Parathyroid adenoma (tissue), 2 donors: ENCODE measurements around the gene HSPB7.
"Not testable (repeated sequence)": the region's sequence is repeated elsewhere in the genome, so short reads cannot be mapped to it uniquely, and the experiment has no call there.

Source experiments
- H2AFZ ChIP-seq: fragments of 300-600 bp; sonication (generic); one replicate; pipeline ENCODE4 v1.7.0; 2017; ENCODE audit warnings: antibody characterized with exemption, mild to moderate bottlenecking
- H3K27ac ChIP-seq: fragments of 300-600 bp; sonication (generic); one replicate; pipeline ENCODE4 v1.7.0; 2017
- H3K27me3 ChIP-seq: fragments of 300-600 bp; sonication (generic); one replicate; pipeline ENCODE4 v1.7.0; 2017; ENCODE audit warnings: low read length; ENCODE audit not compliant: control insufficient read depth, insufficient read depth
- H3K36me3 ChIP-seq: fragments of 300-600 bp; sonication (generic); one replicate; pipeline ENCODE4 v1.7.0; 2017; ENCODE audit warnings: low read length; ENCODE audit not compliant: control insufficient read depth, insufficient read depth
- H3K4me1 ChIP-seq: fragments of 300-600 bp; sonication (generic); one replicate; pipeline ENCODE4 v1.7.0; 2017; ENCODE audit warnings: control low read depth
- H3K4me2 ChIP-seq: fragments of 300-600 bp; sonication (generic); one replicate; pipeline ENCODE4 v1.7.0; 2017; ENCODE audit warnings: low read length
- H3K4me3 ChIP-seq: fragments of 300-600 bp; sonication (generic); one replicate; pipeline ENCODE4 v1.7.0; 2017; ENCODE audit warnings: low read depth, low read length
- H3K79me2 ChIP-seq: fragments of 300-600 bp; sonication (generic); one replicate; pipeline ENCODE4 v1.7.0; 2017; ENCODE audit warnings: control low read depth
- H3K9ac ChIP-seq: fragments of 300-600 bp; sonication (generic); one replicate; pipeline ENCODE4 v1.7.0; 2017; ENCODE audit warnings: mild to moderate bottlenecking
- H3K9me3 ChIP-seq: fragments of 300-600 bp; sonication (generic); one replicate; pipeline ENCODE4 v1.7.0; 2017; ENCODE audit warnings: low read length; ENCODE audit not compliant: control insufficient read depth
- CTCF ChIP-seq: fragments of 300-600 bp; sonication (generic); IDR thresholded peaks from one replicate; pipeline ENCODE4 v1.7.0; 2017; ENCODE audit warnings: antibody characterized with exemption, mild to moderate bottlenecking
- donor health status: primary hyperparathyroidism.

HSPB7 gene

DNA sequence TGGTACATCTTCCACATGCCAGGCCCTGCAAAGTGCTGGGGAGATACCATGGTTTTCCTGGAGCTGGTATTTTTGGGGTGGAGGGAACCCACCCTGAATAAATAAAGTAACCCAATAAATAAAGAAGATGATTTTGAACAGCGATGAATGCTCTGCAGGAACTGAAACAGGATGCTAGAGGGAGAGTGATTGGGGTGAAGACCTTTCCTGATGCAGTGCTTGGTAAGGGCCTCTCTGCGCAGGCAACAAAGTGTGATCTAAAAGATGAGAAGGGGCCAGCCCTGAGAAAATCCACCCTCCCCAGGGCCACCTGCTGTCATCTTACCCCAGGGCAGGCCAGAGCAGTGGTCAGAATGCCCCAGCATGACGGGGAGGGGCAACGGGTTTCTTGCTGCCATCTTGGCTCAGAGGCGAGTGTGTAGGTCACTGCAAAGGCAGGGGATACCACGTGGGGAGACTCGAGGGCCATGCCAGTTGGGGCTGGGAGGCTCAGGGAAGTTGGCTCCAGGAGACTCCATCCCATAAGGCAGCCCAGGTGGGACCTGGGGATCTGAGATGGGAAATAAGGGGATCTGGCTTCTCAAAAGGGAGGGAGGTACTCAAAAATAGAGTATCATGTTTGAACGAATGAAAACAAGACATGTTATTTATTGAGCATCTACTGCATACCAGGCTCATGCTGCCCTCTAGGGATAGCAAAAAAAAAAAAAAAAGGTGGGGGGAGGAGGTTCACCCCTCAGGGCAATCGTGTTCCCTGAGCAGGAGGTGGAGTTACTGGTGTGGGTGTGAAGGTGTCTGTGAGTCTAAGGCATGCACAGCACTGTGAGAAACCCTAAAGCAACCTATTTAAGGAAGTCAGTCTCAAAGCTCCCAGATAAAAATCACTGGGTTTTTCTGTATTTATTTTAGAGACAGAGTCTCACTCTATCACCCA lies 11.0 kb downstream of the HSPB7 start:
- no peaks in the 10 kb centered on the region for H3K36me3 ChIP-seq
- no peak overlapping the region for H3K27ac ChIP-seq
- no peaks in the 10 kb centered on the region for H3K9me3 ChIP-seq
- H2AFZ ChIP-seq: no peak overlapping the region
- no peak overlapping the region for H3K4me2 ChIP-seq
- H3K4me3 ChIP-seq: no peak overlapping the region
- H3K27me3 ChIP-seq: no peaks in the 10 kb centered on the region
- H3K4me1 ChIP-seq: no peaks in the 10 kb centered on the region
- no peak overlapping the region for H3K9ac ChIP-seq
- TF ChIP-seq CTCF: no peak
- no peaks in the 10 kb centered on the region for H3K79me2 ChIP-seq

- Histone ChIP-seq H3K9ac (no peak overlapping the region), H3K27ac (no peak overlapping the region), H3K27me3 (no peaks in the 10 kb centered on the region), H3K4me3 (no peak overlapping the region), H3K4me2 (no peak overlapping the region), H3K4me1 (no peaks in the 10 kb centered on the region), H3K79me2 (no peaks in the 10 kb centered on the region), H3K9me3 (no peaks in the 10 kb centered on the region), H3K36me3 (no peaks in the 10 kb centered on the region), H2AFZ (no peak overlapping the region)
- no peak for TF ChIP-seq CTCF
These were observed 11.8 kb downstream of the HSPB7 start for GRCh38 chr1:16006010-16006409.

- TF ChIP-seq CTCF: no peak
- Histone ChIP-seq H2AFZ (no peak overlapping the region), H3K4me1 (no peaks in the 10 kb centered on the region), H3K79me2 (no peaks in the 10 kb centered on the region), H3K27me3 (no peaks in the 10 kb centered on the region), H3K27ac (no peak overlapping the region), H3K4me3 (no peak overlapping the region), H3K9ac (no peak overlapping the region), H3K36me3 (no peaks in the 10 kb centered on the region), H3K4me2 (no peak overlapping the region), H3K9me3 (no peaks in the 10 kb centered on the region)
These were observed 12.2 kb downstream of the HSPB7 start for GRCh38 chr1:16005597-16005996.

GRCh38 chr1:16001274-16001673 lies 16.6 kb downstream of the HSPB7 start:
- not testable (repeated sequence) for H2AFZ ChIP-seq, H3K9ac ChIP-seq, H3K79me2 ChIP-seq, H3K4me2 ChIP-seq, H3K36me3 ChIP-seq, H3K9me3 ChIP-seq, H3K4me3 ChIP-seq, H3K4me1 ChIP-seq, H3K27ac ChIP-seq, H3K27me3 ChIP-seq

DNA sequence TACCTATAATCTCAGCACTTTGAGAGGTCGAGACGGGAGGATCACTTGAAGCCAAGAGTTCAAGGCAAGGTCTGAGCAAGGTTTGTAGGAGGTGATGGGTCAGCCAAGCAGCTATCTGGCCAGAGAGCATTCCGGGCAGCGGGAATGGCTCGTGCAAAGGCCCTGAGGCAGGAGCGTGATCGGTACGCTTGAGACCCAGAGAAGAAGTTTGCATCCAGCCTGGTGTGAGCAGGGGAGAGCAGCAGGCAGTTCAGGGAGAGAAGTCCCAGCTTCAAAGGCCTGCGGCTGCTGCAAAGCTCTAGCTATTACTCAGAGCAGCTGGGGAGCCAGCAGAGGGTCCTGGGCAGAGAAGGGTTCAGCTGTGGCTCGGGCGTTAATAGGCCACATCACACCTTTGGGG lies 18.9 kb downstream of the HSPB7 start:
- Histone ChIP-seq H3K9ac (no peak overlapping the region), H3K79me2 (no peaks in the 10 kb centered on the region), H3K4me2 (no peak overlapping the region), H3K36me3 (no peaks in the 10 kb centered on the region), H3K9me3 (no peaks in the 10 kb centered on the region), H3K27me3 (no peaks in the 10 kb centered on the region), H3K4me3 (no peak overlapping the region), H2AFZ (no peak overlapping the region), H3K4me1 (no peaks in the 10 kb centered on the region), H3K27ac (no peak overlapping the region)
- TF ChIP-seq CTCF: no peak
